ENCODE measurements around the gene GABPA.
"Not testable (repeated sequence)": the region's sequence is repeated elsewhere in the genome, so short reads cannot be mapped to it uniquely, and the experiment has no call there.

The GABPA gene

GRCh38 chr21:25760677-25761076, 25.9 kb downstream of the GABPA start:
- no peak for TF ChIP-seq CTCF (IDR thresholded peaks at IDR 0.05; ENCODE audit: extremely low read depth, missing control alignments)
- no peak for DNase-seq (ENCODE audit: low spot score)

- no peak for TF ChIP-seq CTCF (IDR thresholded peaks at IDR 0.05; ENCODE audit: extremely low read depth, missing control alignments)
- DNase-seq (ENCODE audit: low spot score): no peak
Measured at GRCh38 chr21:25764065-25764464, 29.3 kb downstream of the GABPA start.

GRCh38 chr21:25767921-25768320, 33.1 kb downstream of the GABPA start:
- no peak for TF ChIP-seq CTCF (IDR thresholded peaks at IDR 0.05; ENCODE audit: extremely low read depth, missing control alignments)
- DNase-seq (ENCODE audit: low spot score): no peak

- no peak for DNase-seq (ENCODE audit: low spot score)
- no peak for TF ChIP-seq CTCF (IDR thresholded peaks at IDR 0.05; ENCODE audit: extremely low read depth, missing control alignments)
Measured at GRCh38 chr21:25772686-25773085, 37.9 kb downstream of the GABPA start.

GRCh38 chr21:25776440-25776839, 41.7 kb downstream of the GABPA start:
- no peak for TF ChIP-seq CTCF (IDR thresholded peaks at IDR 0.05; ENCODE audit: extremely low read depth, missing control alignments)
- DNase-seq (ENCODE audit: low spot score): no peak

GRCh38 chr21:25778126-25778875, 43.5 kb downstream of the GABPA start:
- DNase-seq (ENCODE audit: low spot score): not testable (repeated sequence)

GRCh38 chr21:25788677-25789076, 53.9 kb downstream of the GABPA start:
- DNase-seq (ENCODE audit: low spot score): no peak
- no peak for TF ChIP-seq CTCF (IDR thresholded peaks at IDR 0.05; ENCODE audit: extremely low read depth, missing control alignments)

Measured in GM20000 (cell line).